IPS-NIHi7 (cell line): Measurements from ENCODE around the gene MID2.
A peak's percentile ranks its signal among the peaks of the same experiment; 100 is the strongest.
"Not testable (repeated sequence)": the region's sequence is repeated elsewhere in the genome, so short reads cannot be mapped to it uniquely, and the experiment has no call there.

Source experiments
- DNase-seq: peaks from one replicate; pipeline ENCODE4 v3.0.0; 2012; ENCODE audit warnings: mixed read lengths; ENCODE audit errors: extremely low spot score

The MID2 gene

GRCh38 chrX:107840971-107841370 is 15.3 kb downstream of the MID2 start:
- DNase-seq = no peak

- DNase-seq = no peak
Observed at GRCh38 chrX:107842715-107843400, 17.2 kb downstream of the MID2 start.

- no peak for DNase-seq
Observed at GRCh38 chrX:107845625-107846024, 20.0 kb downstream of the MID2 start.

- DNase-seq = no peak
Observed at GRCh38 chrX:107848591-107848990, 22.9 kb downstream of the MID2 start.

- DNase-seq = peak; percentile 55
Observed at GRCh38 chrX:107849747-107850421, 24.2 kb downstream of the MID2 start.

- no peak for DNase-seq
Observed at GRCh38 chrX:107850422-107850765, 24.7 kb downstream of the MID2 start.

GRCh38 chrX:107851215-107851614 is 25.5 kb downstream of the MID2 start:
- no peak for DNase-seq

- not testable (repeated sequence) for DNase-seq
Observed at GRCh38 chrX:107851665-107852064, 26.0 kb downstream of the MID2 start.

GRCh38 chrX:107856289-107856688 is 30.6 kb downstream of the MID2 start:
- DNase-seq = no peak

GRCh38 chrX:107857041-107857440 is 31.4 kb downstream of the MID2 start:
- DNase-seq = not testable (repeated sequence)

GRCh38 chrX:107857837-107858236 is 32.2 kb downstream of the MID2 start:
- DNase-seq = no peak

- no peak for DNase-seq
Observed at GRCh38 chrX:107861056-107861455, 35.4 kb downstream of the MID2 start.

- DNase-seq = no peak
Observed at GRCh38 chrX:107871136-107871535, 45.5 kb downstream of the MID2 start.

- no peak for DNase-seq
Observed at GRCh38 chrX:107878106-107878505, 52.4 kb downstream of the MID2 start.

- DNase-seq = no peak
Observed at GRCh38 chrX:107880054-107880610, 54.5 kb downstream of the MID2 start.

GRCh38 chrX:107894038-107894437 is 68.4 kb downstream of the MID2 start:
- peak; percentile 71 for DNase-seq

- DNase-seq = no peak
Observed at GRCh38 chrX:107902721-107903120, 77.1 kb downstream of the MID2 start.

- DNase-seq = no peak
Observed at GRCh38 chrX:107905366-107905765, 79.7 kb downstream of the MID2 start.

- no peak for DNase-seq
Observed at GRCh38 chrX:107924136-107924746, 98.6 kb downstream of the MID2 start.

GRCh38 chrX:107934262-107934661 is 108.6 kb downstream of the MID2 start:
- no peak for DNase-seq

GRCh38 chrX:107935200-107935599 is 109.5 kb downstream of the MID2 start:
- DNase-seq = peak; percentile 15

GRCh38 chrX:107935664-107936433 is 110.2 kb downstream of the MID2 start:
- peak; percentile 73 for DNase-seq
